HG02970 (cell line): ENCODE results near the gene SVOPL.

Experiments used
- ATAC-seq: cut with Tn5 transposase; IDR thresholded peaks from one replicate; pipeline ENCODE4 v1.9.1; 2021; ENCODE audit warnings: mild to moderate bottlenecking, moderate library complexity, moderate number of reproducible peaks; ENCODE audit not compliant: unreplicated experiment, low FRiP score

The SVOPL gene

DNA sequence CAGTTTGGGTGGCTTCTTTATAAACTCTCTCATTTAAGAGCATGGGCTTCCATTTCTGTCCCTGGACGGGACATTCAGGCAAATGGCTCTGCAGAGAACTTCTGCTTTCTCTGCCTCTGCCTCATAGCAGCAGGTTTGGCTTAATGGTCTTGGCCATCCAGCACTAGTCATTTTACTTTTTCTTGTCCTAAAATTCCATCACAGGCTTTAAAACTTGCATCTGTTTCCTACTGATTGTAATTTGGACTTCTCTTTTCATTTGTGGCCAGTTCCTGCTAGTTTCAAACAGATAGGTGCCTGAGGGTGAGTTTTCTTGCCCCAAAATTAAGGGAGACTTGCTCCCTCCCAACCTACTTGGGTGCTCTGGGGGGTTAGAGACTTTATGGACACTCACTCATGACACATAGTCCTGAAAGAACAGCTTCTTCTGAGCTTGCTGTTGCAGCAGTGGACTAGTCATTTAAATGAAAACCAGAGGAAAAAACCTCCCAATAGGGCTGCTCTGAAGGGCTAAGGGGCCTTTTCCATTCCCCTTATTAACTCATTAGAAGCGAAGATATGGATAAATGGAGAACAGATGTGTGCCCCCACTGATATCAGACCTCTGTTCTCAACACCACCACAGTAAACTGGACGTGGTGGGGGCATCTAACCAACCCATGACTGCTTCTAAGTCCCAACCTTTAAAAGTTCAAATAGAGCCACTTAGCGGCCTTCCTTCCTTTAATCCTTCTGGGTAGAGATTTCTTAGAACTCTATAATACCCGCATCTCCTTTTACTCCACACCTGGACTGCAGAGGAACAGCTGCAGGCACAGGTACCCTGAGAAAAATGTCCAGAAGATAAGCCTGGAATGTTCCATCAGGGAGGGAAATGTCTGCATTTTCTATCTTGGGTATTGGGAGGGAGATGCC, 38.8 kb downstream of the SVOPL start:
- no peak for ATAC-seq

DNA sequence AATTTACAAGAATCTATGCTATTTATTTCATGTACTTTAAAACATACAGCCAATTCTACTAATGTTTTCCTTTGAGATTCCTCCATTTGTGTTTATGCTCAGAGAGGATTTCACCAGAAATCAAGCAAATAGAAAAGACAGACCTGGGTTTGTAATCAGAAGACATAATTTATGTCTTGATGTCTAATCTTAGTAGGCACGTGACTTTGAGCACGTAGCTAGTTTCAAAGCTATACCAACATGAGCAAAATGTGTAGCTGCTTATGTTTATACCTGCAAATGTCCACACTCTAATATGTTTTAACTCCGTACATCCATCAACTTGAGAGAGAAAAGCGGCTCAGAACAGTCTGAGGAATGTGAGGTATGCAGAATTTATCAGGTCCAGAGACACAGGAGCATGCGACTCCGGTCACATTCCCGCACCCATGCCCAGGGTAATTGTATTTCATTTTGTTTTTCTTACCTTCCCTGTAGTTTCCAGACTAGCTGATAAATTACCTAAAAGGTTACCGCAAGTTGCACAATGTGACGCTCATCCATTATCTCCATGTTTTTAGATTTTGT, 40.0 kb downstream of the SVOPL start:
- no peak for ATAC-seq

DNA sequence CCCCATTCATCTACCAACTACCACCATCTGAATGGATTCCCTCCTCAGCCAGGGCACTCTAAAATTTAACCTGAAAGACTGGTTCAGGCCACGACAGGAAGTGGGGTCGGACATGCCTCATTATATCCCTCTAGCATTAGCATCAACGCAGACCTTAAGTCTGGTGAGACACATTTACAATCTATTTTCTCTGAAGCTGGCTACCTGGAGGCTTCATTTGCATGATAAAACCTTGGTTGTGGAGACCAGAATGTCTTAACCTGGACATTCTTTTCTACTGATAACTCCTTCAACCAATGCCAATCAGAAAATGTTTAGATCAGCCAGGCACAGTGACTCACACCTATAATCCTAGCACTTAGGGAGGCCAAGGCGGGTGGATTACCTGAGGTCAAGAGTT, 42.3 kb downstream of the SVOPL start:
- ATAC-seq = no peak

DNA sequence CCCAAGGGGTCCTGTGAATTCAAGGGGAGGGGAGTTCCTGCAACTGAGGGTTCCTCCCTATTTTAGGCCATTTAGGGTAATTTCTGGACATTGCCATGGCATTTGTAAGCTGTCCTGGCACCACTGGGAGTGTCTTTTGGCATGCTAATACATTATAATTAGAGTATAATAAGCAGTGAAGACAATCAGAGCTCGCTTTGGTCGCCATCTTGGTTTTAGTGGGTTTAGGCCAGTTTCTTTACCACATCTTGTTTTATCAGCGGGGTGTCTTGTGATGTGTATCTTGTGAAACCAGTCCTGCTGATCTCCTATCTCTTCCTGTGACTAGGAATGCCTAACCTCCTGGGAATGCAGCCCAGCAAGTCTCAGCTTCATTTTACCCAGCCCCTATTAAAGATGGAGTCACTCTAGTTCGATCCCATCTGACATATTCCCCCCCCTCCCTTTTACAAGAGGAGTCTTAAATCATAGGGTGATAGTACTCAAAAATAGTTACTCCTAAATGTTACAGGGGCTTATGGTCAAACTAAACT, 43.2 kb downstream of the SVOPL start:
- no peak for ATAC-seq

DNA sequence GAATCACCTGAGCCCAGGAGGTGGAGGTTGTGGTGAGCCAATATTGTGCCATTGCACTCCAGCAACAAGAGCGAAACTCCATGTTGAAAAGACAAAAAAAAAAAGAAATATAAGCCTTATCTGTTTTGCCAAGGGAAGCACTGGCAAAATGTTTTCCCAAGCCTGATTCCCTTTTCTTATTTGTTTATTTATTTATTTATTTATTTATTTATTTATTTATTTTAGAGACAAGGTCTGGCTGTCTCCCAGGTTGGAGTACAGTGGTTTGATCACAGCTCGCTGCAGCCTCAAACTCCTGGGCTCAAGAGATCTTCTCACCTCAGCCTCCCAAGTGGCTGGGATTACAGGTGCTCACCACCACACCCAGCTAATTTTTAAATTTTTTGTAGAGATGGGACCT, 44.2 kb downstream of the SVOPL start:
- ATAC-seq = no peak

DNA sequence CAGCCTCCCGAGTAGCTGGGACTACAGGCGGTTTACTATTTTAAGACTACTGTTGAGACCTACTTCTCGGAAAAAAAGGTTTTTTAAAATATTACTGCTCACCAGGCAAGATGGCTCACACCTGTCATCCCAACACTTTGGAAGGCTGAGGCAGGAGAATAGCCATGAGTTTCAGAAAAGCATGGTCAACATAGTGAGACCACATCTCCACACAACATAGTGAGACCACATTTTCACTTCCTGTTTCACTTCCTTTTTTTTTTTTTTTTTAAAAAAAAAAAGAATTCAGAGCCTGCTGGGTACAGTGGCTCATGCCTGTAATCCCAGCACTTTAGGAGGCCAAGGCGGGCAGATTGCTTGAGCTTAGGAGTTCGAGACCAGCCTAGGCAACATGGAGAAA, 46.5 kb downstream of the SVOPL start:
- ATAC-seq = no peak

DNA sequence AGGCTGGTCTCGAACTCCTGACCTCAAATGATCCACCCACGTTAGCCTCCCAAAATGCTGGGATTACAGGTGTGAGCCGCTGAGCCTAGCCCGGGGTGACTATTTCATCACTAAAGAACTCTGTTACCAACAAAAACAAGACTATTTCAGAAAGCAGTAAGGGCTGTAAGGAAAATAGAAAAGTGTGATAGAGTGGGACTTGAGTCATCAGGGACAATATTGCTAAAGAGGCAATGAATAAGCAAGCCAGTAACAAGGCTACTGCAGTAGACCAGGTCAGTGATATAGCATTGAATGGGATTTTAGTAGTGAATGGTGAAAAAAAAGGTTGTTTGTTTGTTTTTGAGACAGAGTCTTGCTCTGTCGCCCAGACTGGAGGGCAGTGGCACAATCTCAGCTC, 51.7 kb downstream of the SVOPL start:
- ATAC-seq = no peak

DNA sequence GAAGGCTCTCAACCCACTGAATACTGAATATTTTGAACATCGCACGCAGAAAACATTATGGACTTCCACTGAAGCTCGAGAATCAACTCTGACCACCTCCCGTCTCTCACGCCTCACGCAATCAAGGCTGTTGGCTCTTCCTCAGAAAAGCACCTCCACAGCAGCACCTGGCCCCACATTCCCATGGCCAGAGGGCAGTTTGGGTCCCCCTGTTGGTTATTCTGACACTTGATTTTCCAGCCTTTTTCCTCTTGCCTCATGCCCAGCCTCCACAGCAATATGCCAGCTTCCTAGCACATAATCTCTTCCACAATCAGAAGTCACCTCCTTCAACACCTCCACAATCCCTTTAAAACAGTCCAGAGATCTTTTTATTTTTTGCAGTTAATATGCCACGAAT, 55.9 kb downstream of the SVOPL start:
- ATAC-seq = no peak

DNA sequence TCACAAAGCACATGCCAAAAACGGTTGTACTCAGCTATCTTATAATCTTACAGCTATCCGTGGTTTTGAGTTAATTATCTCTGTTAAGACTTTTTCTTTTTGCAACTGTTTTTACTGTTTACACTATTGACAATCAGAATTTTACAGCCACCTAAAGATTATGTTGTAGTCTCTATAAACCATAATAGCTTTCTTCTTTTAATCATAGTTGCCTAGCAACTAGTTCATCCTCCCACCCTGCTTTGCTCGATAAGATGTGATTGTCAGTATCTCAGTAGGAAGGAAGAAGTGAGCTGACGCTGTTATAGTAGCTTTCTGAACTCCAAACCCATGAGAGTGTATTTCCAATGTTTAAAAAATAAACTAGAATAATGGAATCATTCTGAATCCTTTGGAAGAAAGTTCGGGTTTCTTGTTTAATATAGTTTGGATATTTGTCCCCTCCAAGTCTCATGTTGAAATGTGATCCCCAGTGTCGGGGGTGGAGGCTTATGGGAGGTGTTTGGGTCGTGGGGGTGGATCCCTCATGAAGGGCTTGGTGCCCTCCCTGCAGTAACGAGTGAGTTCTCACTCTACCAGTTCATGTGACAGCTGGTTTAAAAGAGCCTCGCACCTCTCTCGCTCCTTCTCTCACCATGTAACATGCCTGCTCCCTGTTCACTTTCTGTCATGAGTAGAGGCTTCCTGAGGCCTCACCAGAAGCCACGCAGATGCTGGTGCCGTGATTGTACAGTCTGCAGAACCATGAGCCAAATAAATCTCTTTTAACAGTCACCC, 68.1 kb downstream of the SVOPL start:
- no peak for ATAC-seq

DNA sequence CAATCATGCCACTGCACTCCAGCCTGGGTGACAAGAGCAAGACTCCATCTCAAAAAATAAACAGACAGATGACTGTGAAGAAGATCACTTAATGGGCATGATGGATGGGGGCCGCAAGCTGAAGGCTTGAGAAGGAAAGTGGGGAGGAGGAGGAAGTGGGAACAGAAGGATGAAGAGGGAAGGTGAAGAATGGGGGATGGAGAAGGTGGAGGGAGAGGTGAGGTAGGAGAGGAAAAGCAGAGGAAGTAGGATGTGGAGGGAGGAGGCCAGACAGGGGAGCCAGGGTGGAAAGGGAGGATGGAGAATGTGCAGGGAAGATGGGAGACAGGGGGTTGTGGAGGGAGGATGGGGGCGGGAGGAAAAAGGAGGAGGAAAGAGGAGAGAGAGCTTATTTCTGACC, 68.8 kb downstream of the SVOPL start:
- ATAC-seq = no peak

DNA sequence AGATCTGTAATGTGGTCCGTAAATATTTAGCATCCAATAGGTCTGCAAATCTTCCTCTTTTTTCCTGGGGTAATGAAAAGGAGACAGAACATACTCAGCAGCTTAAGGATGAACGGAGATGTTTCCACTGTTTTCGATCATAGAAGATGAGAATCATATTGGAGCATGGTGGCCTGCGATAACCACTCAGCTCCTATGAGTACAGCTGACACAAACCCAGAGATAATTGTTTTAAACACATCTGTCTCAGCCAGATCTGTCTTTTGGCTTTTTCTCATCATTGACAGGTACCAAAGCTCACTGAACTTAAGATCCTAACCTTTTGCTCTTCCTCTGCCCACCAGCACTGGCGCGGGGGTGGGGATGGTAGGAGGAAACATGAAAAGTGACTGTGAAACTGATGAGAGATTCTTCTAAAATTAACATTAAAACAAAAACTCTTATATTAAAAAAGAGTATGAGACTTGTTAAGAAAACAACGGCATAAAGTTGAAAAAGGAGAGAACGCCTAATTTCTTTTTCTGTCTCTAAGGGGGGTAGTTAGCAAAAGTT, 71.0 kb downstream of the SVOPL start:
- ATAC-seq = no peak

DNA sequence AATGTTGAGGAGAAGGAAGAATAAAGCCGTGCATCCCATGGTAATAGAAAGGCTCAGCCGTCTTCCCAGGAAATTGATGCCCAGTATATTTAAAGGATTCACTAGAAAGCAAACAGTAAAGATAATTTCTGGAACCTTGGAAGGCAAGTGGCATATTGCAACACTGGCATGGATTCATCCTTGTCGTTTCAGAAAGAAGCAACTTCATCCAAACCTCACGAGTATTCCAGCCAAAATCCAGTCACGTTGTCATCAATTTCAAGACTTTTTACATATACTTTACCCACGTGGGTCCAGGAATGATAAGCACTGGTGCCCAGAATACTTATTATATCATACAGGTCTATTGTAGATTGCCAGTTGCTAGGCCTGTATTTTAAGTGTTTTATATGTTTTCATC, 73.8 kb downstream of the SVOPL start:
- no peak for ATAC-seq

DNA sequence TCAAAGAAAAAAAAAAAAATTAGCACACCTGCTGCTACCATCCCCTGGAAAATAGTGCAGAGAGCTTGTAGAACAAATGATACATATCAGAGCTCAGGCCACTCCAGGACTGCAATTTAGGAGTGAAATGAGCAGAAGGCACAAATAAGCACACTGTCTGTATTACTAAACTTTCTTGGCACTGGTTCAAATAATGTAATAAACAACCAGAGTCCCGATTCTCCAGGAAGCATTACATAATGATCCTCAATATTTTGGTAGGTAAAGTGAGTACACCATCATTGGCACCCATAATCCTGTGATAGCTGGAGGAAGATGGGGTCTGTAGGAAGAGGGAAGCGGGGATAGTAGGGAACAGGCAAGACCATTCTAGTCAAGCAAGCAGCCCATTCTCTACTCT, 74.3 kb downstream of the SVOPL start:
- no peak for ATAC-seq

DNA sequence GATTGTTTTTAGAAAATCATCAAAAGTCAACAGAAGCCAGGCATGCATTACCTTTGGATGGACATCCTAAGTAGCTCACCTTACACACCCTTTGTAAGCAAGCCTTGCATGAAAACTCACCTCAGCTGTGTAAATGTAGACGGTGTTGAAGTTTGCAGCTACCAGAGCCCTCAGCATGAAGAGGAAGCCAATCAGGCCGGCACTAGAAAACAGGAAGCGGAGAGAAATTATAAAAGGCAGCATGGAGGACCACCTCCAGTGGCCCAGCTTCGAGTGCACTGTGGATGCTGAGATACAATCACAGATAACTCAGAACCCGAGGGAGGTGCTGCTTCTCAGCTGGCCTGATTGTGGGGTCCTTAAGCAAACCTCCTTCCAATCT, 75.3 kb downstream of the SVOPL start:
- no peak for ATAC-seq

DNA sequence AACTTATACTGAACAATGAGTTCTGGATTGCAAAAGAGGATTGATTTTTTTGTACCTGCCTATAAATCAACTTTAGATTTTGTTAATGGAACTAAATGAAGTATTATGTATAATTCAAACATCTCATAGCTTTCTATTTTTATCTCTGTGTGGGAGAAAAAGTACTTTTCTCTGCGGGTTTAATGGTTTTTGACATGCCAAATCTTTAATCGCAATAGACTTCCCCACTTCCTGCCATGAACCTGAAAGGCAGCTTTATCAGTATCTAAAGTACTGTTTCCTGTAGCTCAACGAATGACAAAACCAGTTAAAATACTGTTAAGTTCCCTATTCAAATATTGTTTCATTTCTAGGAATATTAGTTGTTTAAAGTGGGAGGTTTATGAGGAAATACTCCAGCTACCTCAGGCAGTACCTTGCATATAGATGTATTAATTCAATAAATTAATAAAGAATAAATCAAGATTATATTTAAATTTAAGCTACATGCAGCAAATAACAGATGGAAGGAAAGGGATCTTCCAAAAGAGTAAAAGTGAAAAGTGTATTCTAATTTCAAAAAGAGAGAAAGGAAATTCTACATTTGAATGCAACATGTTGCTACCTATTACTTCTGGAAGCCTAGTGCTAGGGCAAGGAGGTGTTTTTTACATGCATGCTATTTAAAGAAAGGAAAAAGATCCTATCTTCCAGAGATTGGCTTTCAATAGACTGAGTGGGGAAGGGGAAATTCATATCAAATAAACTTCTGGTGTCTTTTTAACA, 75.9 kb downstream of the SVOPL start:
- no peak for ATAC-seq

DNA sequence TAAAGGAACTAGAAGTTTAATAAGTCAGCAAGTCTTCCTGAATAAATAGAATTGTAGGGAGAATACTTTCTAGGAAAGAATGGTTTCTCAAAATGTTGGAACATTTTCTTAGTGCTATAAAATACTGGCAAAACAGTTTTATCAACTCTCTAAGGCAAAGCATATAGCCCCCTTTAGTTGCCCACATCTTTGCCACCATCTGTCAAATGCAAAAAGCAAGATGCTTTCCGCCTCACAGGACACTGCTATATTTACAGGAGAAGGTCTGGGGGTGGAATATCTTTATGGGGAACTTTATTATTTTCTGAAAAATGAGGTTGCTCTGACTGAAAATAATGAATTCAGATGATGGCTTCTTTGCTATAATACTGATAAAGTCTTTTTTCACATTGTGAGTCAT, 78.3 kb downstream of the SVOPL start:
- ATAC-seq = no peak

DNA sequence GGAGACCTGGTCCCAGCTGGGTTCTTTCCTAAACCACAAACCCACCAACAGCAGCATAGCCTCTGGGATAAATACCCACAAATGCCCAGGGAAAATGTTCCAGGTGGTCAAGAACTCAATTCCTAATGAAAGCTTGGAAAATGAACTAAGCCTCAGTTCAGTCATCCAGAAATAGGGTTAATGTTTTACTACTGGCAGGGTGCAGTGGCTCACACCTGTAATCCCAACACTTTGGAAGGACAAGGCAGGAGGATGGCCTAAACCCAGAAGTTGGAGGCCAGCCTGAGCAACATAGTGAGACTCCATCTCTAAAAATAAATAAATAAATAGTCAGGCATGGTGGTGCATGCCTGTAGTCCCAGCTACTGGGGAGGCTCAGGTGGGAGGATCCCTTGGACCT, 82.2 kb downstream of the SVOPL start:
- no peak for ATAC-seq

DNA sequence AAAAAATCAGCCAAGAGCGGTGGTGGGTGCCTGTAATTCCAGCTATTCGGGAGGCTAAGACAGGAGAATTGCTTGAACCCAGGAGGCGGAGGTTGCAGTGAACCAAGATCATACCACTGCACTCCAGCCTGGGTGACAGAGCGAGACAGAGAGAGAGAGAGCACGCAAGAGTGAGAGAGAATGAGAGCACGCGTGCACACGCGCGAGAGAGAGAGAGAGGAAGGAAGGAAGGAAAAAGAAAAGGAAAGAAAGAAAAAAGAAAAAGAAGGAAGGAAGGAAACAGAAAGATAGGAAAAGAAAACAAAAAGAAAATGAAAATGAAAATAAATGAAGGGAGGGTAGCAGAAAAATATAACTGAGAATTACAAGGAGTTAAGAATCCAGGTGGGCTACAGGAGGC, 82.7 kb downstream of the SVOPL start:
- ATAC-seq = no peak

DNA sequence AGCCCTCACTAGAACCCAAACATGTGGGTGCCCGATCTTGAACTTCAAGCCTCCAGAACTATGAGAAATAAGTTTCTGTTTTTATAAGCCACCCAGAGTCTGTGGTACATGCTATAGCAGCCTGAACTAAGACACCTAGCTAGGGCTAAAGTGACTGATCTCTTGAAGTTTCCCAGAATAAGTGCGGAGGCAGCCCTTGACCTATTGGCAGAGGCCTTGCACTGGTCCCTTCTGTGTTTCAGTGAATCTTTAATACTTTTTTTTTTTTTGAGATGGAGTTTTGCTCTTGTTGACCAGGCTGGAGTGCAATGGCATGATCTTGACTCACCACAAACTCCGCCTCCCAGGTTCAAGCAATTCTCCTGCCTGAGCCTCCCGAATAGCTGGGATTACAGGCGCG, 85.1 kb downstream of the SVOPL start:
- ATAC-seq = no peak

DNA sequence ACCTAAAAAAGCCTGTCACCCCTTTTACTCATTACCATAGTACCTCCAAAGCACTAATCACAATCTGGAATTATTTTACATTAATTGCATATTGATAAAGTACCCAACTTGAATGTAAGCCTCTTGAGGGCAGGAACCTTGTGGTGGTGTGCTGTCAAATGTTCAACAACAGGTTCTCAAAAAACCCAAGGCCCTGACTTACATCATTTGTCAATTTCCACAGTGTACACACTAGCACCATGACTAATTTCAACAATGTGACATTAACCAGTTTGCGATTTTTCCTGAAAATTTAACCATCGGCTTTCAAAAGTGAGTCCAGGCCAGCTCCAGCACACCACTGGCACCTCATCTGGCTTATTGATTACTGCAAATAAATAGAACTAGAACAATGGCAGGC, 87.5 kb downstream of the SVOPL start:
- ATAC-seq = no peak
